HCT116 (cell line): Measurements from ENCODE around the gene DNASE1L3. TPM values are rescaled to one million over a fixed set of nuclear protein-coding genes. Genes with fewer than 3 reads are reported as not detected.

Experiments
- ATAC-seq: fragments of 200-7000 bp; cut with Tn5 transposase; 2 replicates; pipeline ENCODE4 v1.9.1; 2020; ENCODE audit warnings: mild to moderate bottlenecking, moderate library complexity
- BruUV-seq: library from RNA; stranded (reverse); fragments of 400-500 nt; replicated peaks from 2 replicates; lab custom pipeline; 2021; lab: Mats Ljungman, UMichigan
- CTCF ChIA-PET: fragments of 300-600 bp; sonication (Branson Sonifier 250); formaldehyde crosslinking; loops from one replicate; lab custom pipeline; 2021; ENCODE audit warnings: antibody characterized with exemption; lab: Charles Lee
- POLR2A ChIA-PET: fragments of 300-600, 350-600 bp; sonication (Branson Sonifier 250); formaldehyde crosslinking; loops from one replicate; lab custom pipeline; 2021; ENCODE audit warnings: antibody characterized with exemption; lab: Charles Lee
- RAD21 ChIA-PET, 2 experiments: fragments of 300-600 bp; sonication (Branson Sonifier 250); formaldehyde crosslinking; loops; one replicate each; lab custom pipeline; 2023; ENCODE audit warnings: low total read pairs in 2 of 2; ENCODE audit not compliant: uncharacterized antibody in 2 of 2, unreplicated experiment in 2 of 2, low non-redundant PET in 1 of 2; lab: Charles Lee
- DNase-seq: peaks from one replicate; pipeline ENCODE4 v3.0.0-alpha.2; 2010; ENCODE audit warnings: low read depth, low spot score
- H2AFZ ChIP-seq: fragments of 200-600 bp; shearing (Covaris generic), sonication (generic); 2 replicates; pipeline ENCODE4 v1.6.1; 2017; ENCODE audit warnings: low read depth, mixed run types, mixed read lengths, antibody characterized with exemption, low read length; ENCODE audit not compliant: poor library complexity, severe bottlenecking
- H3K27ac ChIP-seq: 2 replicates; pipeline ENCODE4 v1.5.1; 2012; ENCODE audit warnings: low read depth, low read length
- H3K27me3 ChIP-seq: fragments of 200-600 bp; sonication (generic); 2 replicates; pipeline ENCODE4 v1.6.1; 2016; ENCODE audit warnings: mixed run types, low read length, mixed read lengths; ENCODE audit not compliant: insufficient read depth
- H3K36me3 ChIP-seq, 2 experiments: fragments of 200-500 bp in 1 of 2; fragments of 200-600 bp in 1 of 2; sonication (Bioruptor generic) in 1 of 2; sonication (generic) in 1 of 2; 2 replicates each; pipeline versions ENCODE4 v1.5.1 to v1.6.1; 2014 to 2016; ENCODE audit warnings: low read length in 2 of 2, inconsistent platforms in 1 of 2, mixed read lengths in 1 of 2, mixed run types in 1 of 2; ENCODE audit not compliant: insufficient read depth in 2 of 2, control insufficient read depth in 1 of 2
- H3K4me1 ChIP-seq, 2 experiments: fragments of 200-600 bp in 1 of 2; sonication (generic) in 1 of 2; 2 replicates each; pipeline versions ENCODE4 v1.5.1 to v1.6.1; 2012 to 2017; ENCODE audit warnings: low read length in 2 of 2, inconsistent platforms in 1 of 2, mild to moderate bottlenecking in 1 of 2, mixed read lengths in 1 of 2, mixed run types in 1 of 2, moderate library complexity in 1 of 2; ENCODE audit not compliant: insufficient read depth in 2 of 2, control insufficient read depth in 1 of 2
- H3K4me2 ChIP-seq: fragments of 200-600 bp; sonication (generic); 2 replicates; pipeline ENCODE4 v1.6.1; 2017; ENCODE audit warnings: mixed run types, low read length, mixed read lengths
- H3K4me3 ChIP-seq, 2 experiments: fragments of 200-600 bp in 1 of 2; sonication (generic) in 1 of 2; replicated peaks in 1 of 2; 2 replicates each; pipeline ENCODE4 v1.5.1; 2011 to 2016; ENCODE audit warnings: low read length in 2 of 2, control low read depth in 1 of 2, low read depth in 1 of 2, mild to moderate bottlenecking in 1 of 2, mixed read lengths in 1 of 2, mixed run types in 1 of 2
- H3K79me2 ChIP-seq: fragments of 200-600 bp; sonication (generic); 2 replicates; pipeline ENCODE4 v1.6.1; 2017; ENCODE audit warnings: mild to moderate bottlenecking, mixed run types, low read length, moderate library complexity, mixed read lengths; ENCODE audit not compliant: insufficient read depth
- H3K9ac ChIP-seq: fragments of 200-600 bp; sonication (generic); 2 replicates; pipeline ENCODE4 v1.6.1; 2016; ENCODE audit warnings: low read length, mixed read lengths
- H3K9me2 ChIP-seq: fragments of 200-600 bp; sonication (generic), shearing (Covaris generic); 2 replicates; pipeline ENCODE4 v1.6.1; 2017; ENCODE audit warnings: mixed run types, mild to moderate bottlenecking, moderate library complexity; ENCODE audit not compliant: insufficient read depth
- H3K9me3 ChIP-seq, 2 experiments: fragments of 200-500 bp in 1 of 2; fragments of 200-600 bp in 1 of 2; sonication (Bioruptor generic) in 1 of 2; sonication (generic) in 1 of 2; 2 replicates each; pipeline ENCODE4 v1.6.1; 2014 to 2017; ENCODE audit warnings: low read length in 2 of 2, mixed read lengths in 2 of 2, inconsistent platforms in 1 of 2, low read depth in 1 of 2, mild to moderate bottlenecking in 1 of 2, mixed run types in 1 of 2, moderate library complexity in 1 of 2; ENCODE audit not compliant: control insufficient read depth in 1 of 2, insufficient read depth in 1 of 2
- H4K20me1 ChIP-seq: fragments of 200-600 bp; sonication (generic), shearing (Covaris generic); 2 replicates; pipeline ENCODE4 v1.6.1; 2017; ENCODE audit warnings: mixed run types, mild to moderate bottlenecking, moderate library complexity; ENCODE audit not compliant: insufficient read depth
- CBX3 ChIP-seq: IDR thresholded peaks from 2 replicates; pipeline ENCODE4 v1.6.1; 2012; ENCODE audit warnings: low read depth
- CEBPB ChIP-seq: IDR thresholded peaks from 2 replicates; pipeline ENCODE4 v1.6.1; 2012; ENCODE audit warnings: low read depth
- CTCF ChIP-seq, 3 experiments: fragments of 200-600 bp in 1 of 3; sonication (generic) in 1 of 3; IDR thresholded peaks in 2 of 3; conservative IDR thresholded peaks in 1 of 3; 2 replicates each; pipeline ENCODE4 v1.5.1; 2012 to 2017; ENCODE audit warnings: low read depth in 2 of 3, low read length in 2 of 3, antibody characterized with exemption in 1 of 3, borderline replicate concordance in 1 of 3, control low read depth in 1 of 3, mild to moderate bottlenecking in 1 of 3, mixed read lengths in 1 of 3, mixed run types in 1 of 3, moderate library complexity in 1 of 3; ENCODE audit not compliant: insufficient read depth in 1 of 3
- EGR1 ChIP-seq: IDR thresholded peaks from 2 replicates; pipeline ENCODE4 v1.6.1; 2012; ENCODE audit warnings: low read depth
- ELF1 ChIP-seq: IDR thresholded peaks from 2 replicates; pipeline ENCODE4 v1.6.1; 2012; ENCODE audit warnings: low read depth, borderline replicate concordance
- EZH2 ChIP-seq: fragments of 200-600 bp; sonication (generic); IDR thresholded peaks from 2 replicates; pipeline ENCODE4 v1.6.1; 2017; ENCODE audit warnings: antibody characterized with exemption, mixed run types
- FOSL1 ChIP-seq: IDR thresholded peaks from 2 replicates; pipeline ENCODE4 v1.6.1; 2012; ENCODE audit warnings: low read depth
- JUND ChIP-seq: IDR thresholded peaks from 2 replicates; pipeline ENCODE4 v1.6.1; 2012
- POLR2A ChIP-seq: IDR thresholded peaks from 2 replicates; pipeline ENCODE4 v1.7.0; 2011; ENCODE audit warnings: borderline replicate concordance; ENCODE audit not compliant: insufficient read depth, insufficient read length; ENCODE audit errors: extremely low read depth
- POLR2AphosphoS5 ChIP-seq: IDR thresholded peaks from 2 replicates; pipeline ENCODE4 v1.6.1; 2011; ENCODE audit warnings: mild to moderate bottlenecking, low read depth, low read length, moderate library complexity
- RAD21 ChIP-seq: IDR thresholded peaks from 2 replicates; pipeline ENCODE4 v1.6.1; 2012; ENCODE audit warnings: low read depth, mild to moderate bottlenecking
- SIN3A ChIP-seq: IDR thresholded peaks from 2 replicates; pipeline ENCODE4 v1.6.1; 2012; ENCODE audit warnings: low read depth
- SP1 ChIP-seq: IDR thresholded peaks from 2 replicates; pipeline ENCODE4 v1.6.1; 2012; ENCODE audit warnings: low read depth
- SRF ChIP-seq: IDR thresholded peaks from 2 replicates; pipeline ENCODE4 v1.6.1; 2012; ENCODE audit warnings: low read depth
- YY1 ChIP-seq: IDR thresholded peaks from 2 replicates; pipeline ENCODE4 v1.6.1; 2011; ENCODE audit warnings: low read length, low read depth, moderate library complexity, mild to moderate bottlenecking; ENCODE audit not compliant: insufficient replicate concordance; ENCODE audit errors: extremely low read depth
- ZFX ChIP-seq: fragments of 450-650 bp; IDR thresholded peaks from 2 replicates; pipeline ENCODE4 v1.6.1; 2017
- ZNF274 ChIP-seq: fragments of 200-500 bp; sonication (Bioruptor generic); IDR thresholded peaks from 2 replicates; pipeline ENCODE4 v1.6.1; 2014; ENCODE audit warnings: mild to moderate bottlenecking, low read depth, low read length, inconsistent platforms
- intact Hi-C: fragments of 100-400 bp; cut with micrococcal nuclease; formaldehyde crosslinking; loops from 2 replicates; pipeline ENCODE4 v1.10.0; 2022
- total RNA-seq: library from RNA; stranded (reverse); gene quantifications from one replicate; pipeline ENCODE4 v1.2.1, GENCODE V29; 2021; ENCODE audit not compliant: unreplicated experiment
- TF ChIP-seq, protein P1 (sequence below): IDR thresholded peaks from 2 replicates; pipeline ENCODE4 v1.6.1; 2011; ENCODE audit warnings: mild to moderate bottlenecking, low read length, moderate library complexity; ENCODE audit not compliant: insufficient replicate concordance; ENCODE audit errors: extremely low read depth
- TF ChIP-seq, protein P2 (sequence below): IDR thresholded peaks from 2 replicates; pipeline ENCODE4 v1.6.1; 2012; ENCODE audit warnings: low read depth

The DNASE1L3 gene
- total RNA-seq, 1 experiment from 2014 or later: not detected

DNA sequence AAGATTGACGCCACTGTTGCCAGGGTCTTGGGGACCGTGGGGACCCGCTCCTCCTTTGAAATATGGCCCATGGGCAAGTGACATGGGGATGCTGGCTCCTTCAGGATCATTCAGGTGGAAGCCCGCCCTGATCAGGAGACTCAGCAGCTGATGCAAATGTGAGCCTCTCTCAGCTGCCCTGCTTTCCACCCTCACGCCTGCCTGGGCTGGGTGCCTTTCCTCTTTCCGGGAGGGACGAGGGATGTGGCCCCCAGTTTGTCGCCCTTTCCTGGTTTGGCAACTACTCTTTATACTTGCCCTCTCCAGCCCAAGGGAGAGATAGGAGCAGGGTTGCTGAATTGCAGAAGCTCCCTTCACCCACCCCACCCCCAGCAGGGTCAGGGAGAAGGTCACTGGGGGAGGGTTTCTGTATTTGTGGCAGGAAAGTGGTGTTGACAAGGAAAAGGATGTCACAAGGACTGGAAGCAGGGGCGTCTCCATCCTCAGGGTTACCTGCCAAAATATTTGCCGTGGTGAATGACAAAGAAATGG, 21.8 kb downstream of the DNASE1L3 start:
- no peaks in the 10 kb centered on the region for H3K36me3 ChIP-seq
- ATAC-seq (no peak), DNase-seq (no peak)
- no peak overlapping the region for H3K9ac ChIP-seq
- CTCF ChIA-PET: interaction anchor here (1.0 to 6.2 kb wide), 8 partner anchors 9 to 443 kb away, joined by 3 to 116 read pairs (median 7); partner anchors contain the start of genes HTD2 and RPP14
- no peaks in the 10 kb centered on the region for H3K79me2 ChIP-seq
- no peaks in the 10 kb centered on the region for H3K27me3 ChIP-seq
- no peaks in the 10 kb centered on the region for H3K9me3 ChIP-seq
- no TSS peak for BruUV-seq
- H3K27ac ChIP-seq: no peak overlapping the region
- no peaks in the 10 kb centered on the region for H3K9me2 ChIP-seq
- H3K4me3 ChIP-seq: no peak overlapping the region
- no peaks in the 10 kb centered on the region for H4K20me1 ChIP-seq
- peaks cover 2 to 11% of the 10 kb centered on the region in 2 experiments; a peak in 3 of 4 replicates for H3K4me1 ChIP-seq
- RAD21 ChIA-PET: interaction anchor here (1.3 to 1.7 kb wide), 3 partner anchors 110 to 117 kb away, joined by 7 to 25 read pairs (median 15); partner anchors contain the start of genes HTD2 (in 1 of the 2) and RPP14 (in 1 of the 2)
- H2AFZ ChIP-seq: no peak overlapping the region
- no peak overlapping the region for H3K4me2 ChIP-seq
- intact Hi-C loops: no loop called here
- POLR2A ChIA-PET: interaction anchor here (1.7 kb wide), 1 partner anchor 118 kb away, joined by 18 read pairs; the partner anchor contains the start of genes HTD2 and RPP14
- TF ChIP-seq ZNF274 (no peak), EGR1 (no peak), SP1 (no peak), RAD21 (no peak), CBX3 (no peak), FOSL1 (no peak), SRF (no peak), CEBPB (no peak), ZFX (no peak), YY1 (no peak), EZH2 (no peak), SIN3A (no peak), CTCF (IDR thresholded peaks at IDR 0.05 in 2 of 3, conservative IDR thresholded peaks at IDR 0.05 in 1 of 3; ENCODE audit: borderline replicate concordance in 1 of 3, insufficient read depth in 1 of 3, low read depth in 2 of 3, low read length in 2 of 3) (no peak), POLR2A (no peak), JUND (no peak), ELF1 (no peak), POLR2AphosphoS5 (no peak)
- TF ChIP-seq, protein P1, sequence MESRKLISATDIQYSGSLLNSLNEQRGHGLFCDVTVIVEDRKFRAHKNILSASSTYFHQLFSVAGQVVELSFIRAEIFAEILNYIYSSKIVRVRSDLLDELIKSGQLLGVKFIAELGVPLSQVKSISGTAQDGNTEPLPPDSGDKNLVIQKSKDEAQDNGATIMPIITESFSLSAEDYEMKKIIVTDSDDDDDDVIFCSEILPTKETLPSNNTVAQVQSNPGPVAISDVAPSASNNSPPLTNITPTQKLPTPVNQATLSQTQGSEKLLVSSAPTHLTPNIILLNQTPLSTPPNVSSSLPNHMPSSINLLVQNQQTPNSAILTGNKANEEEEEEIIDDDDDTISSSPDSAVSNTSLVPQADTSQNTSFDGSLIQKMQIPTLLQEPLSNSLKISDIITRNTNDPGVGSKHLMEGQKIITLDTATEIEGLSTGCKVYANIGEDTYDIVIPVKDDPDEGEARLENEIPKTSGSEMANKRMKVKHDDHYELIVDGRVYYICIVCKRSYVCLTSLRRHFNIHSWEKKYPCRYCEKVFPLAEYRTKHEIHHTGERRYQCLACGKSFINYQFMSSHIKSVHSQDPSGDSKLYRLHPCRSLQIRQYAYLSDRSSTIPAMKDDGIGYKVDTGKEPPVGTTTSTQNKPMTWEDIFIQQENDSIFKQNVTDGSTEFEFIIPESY: no peak
- TF ChIP-seq, protein P2, sequence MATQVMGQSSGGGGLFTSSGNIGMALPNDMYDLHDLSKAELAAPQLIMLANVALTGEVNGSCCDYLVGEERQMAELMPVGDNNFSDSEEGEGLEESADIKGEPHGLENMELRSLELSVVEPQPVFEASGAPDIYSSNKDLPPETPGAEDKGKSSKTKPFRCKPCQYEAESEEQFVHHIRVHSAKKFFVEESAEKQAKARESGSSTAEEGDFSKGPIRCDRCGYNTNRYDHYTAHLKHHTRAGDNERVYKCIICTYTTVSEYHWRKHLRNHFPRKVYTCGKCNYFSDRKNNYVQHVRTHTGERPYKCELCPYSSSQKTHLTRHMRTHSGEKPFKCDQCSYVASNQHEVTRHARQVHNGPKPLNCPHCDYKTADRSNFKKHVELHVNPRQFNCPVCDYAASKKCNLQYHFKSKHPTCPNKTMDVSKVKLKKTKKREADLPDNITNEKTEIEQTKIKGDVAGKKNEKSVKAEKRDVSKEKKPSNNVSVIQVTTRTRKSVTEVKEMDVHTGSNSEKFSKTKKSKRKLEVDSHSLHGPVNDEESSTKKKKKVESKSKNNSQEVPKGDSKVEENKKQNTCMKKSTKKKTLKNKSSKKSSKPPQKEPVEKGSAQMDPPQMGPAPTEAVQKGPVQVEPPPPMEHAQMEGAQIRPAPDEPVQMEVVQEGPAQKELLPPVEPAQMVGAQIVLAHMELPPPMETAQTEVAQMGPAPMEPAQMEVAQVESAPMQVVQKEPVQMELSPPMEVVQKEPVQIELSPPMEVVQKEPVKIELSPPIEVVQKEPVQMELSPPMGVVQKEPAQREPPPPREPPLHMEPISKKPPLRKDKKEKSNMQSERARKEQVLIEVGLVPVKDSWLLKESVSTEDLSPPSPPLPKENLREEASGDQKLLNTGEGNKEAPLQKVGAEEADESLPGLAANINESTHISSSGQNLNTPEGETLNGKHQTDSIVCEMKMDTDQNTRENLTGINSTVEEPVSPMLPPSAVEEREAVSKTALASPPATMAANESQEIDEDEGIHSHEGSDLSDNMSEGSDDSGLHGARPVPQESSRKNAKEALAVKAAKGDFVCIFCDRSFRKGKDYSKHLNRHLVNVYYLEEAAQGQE: no peak
